GM12878 (cell line): ENCODE data around the gene GPRASP3. TPM values are rescaled to one million over a fixed set of nuclear protein-coding genes. Genes with fewer than 3 reads are reported as not detected.

Experiments used
- ATAC-seq: fragments of 200-7000 bp; cut with Tn5 transposase; 3 replicates; pipeline ENCODE4 v1.9.1; 2020; ENCODE audit warnings: mild to moderate bottlenecking, moderate library complexity
- BruUV-seq: library from RNA; stranded (reverse); fragments of 400-500 nt; replicated peaks from 2 replicates; lab custom pipeline; 2021; lab: Mats Ljungman, UMichigan
- CTCF ChIA-PET: fragments of 300-600 bp; sonication (Branson Sonifier 250); formaldehyde crosslinking; extraction: SDS; loops from one replicate; lab custom pipeline; 2021; ENCODE audit warnings: inconsistent platforms; lab: Yijun Ruan, JAX
- POLR2A ChIA-PET: fragments of 350-600 bp; formaldehyde crosslinking; extraction: SDS; loops from one replicate; lab custom pipeline; 2021; ENCODE audit warnings: inconsistent platforms; lab: Charles Lee
- RAD21 ChIA-PET: fragments of 300-600 bp; sonication (Branson Sonifier 250); formaldehyde crosslinking; loops from one replicate; lab custom pipeline; 2023; ENCODE audit warnings: antibody characterized with exemption; ENCODE audit not compliant: unreplicated experiment; lab: Charles Lee
- SMC1A ChIA-PET: fragments of 300-600 bp; sonication (Branson Sonifier 250); formaldehyde crosslinking; loops from one replicate; lab custom pipeline; 2023; ENCODE audit not compliant: unreplicated experiment, uncharacterized antibody; lab: Charles Lee
- DNase-seq: peaks from one replicate; pipeline ENCODE4 v3.0.0-alpha.2; 2011; ENCODE audit warnings: low read depth, low spot score
- FAIRE-seq: peaks from 3 replicates; lab custom pipeline; 2011; peaks lifted over from hg19 to GRCh38; lab: Jason Lieb, UNC
- H2AFZ ChIP-seq: 2 replicates; pipeline ENCODE4 v1.6.0; 2011; ENCODE audit warnings: low read depth, low read length, control low read depth; ENCODE audit not compliant: control insufficient read depth
- H3K27ac ChIP-seq: 2 replicates; pipeline ENCODE4 v1.5.1; 2011; ENCODE audit warnings: control low read depth; ENCODE audit not compliant: control insufficient read depth, insufficient read depth
- H3K27me3 ChIP-seq, 2 experiments: replicated peaks in 1 of 2; 2 replicates each; pipeline versions ENCODE4 v1.6.0 to v1.6.1; 2011; ENCODE audit warnings: low read length in 1 of 2; ENCODE audit not compliant: control insufficient read depth in 2 of 2, insufficient read depth in 2 of 2
- H3K36me3 ChIP-seq, 2 experiments: 2 replicates each; pipeline ENCODE4 v1.5.1; 2011; ENCODE audit warnings: low read length in 1 of 2; ENCODE audit not compliant: control insufficient read depth in 2 of 2, insufficient read depth in 2 of 2
- H3K4me1 ChIP-seq: 2 replicates; pipeline ENCODE4 v1.6.1; 2011; ENCODE audit warnings: mild to moderate bottlenecking, low read length, moderate library complexity, mixed read lengths; ENCODE audit not compliant: control insufficient read depth, insufficient read depth
- H3K4me2 ChIP-seq: 2 replicates; pipeline ENCODE4 v1.6.0; 2011; ENCODE audit warnings: control low read depth; ENCODE audit not compliant: control insufficient read depth, insufficient read depth
- H3K4me3 ChIP-seq: fragments of 200-600 bp; sonication (generic); 2 replicates; pipeline ENCODE4 v1.5.1; 2016
- H3K79me2 ChIP-seq: 2 replicates; pipeline ENCODE4 v1.6.0; 2011; ENCODE audit warnings: low read length; ENCODE audit not compliant: control insufficient read depth, insufficient read depth
- H3K9ac ChIP-seq: 2 replicates; pipeline ENCODE4 v1.8.0; 2011; ENCODE audit warnings: low read length, control low read depth, mixed read lengths; ENCODE audit not compliant: control insufficient read depth, insufficient read depth
- H3K9me3 ChIP-seq: replicated peaks from 3 replicates; pipeline ENCODE4 v1.5.1; 2011; ENCODE audit warnings: mild to moderate bottlenecking, low read length; ENCODE audit not compliant: control insufficient read depth, insufficient read depth
- H4K20me1 ChIP-seq: 2 replicates; pipeline ENCODE4 v1.6.0; 2011; ENCODE audit not compliant: control insufficient read depth, insufficient read depth
- ATF2 ChIP-seq: IDR thresholded peaks from 2 replicates; pipeline ENCODE4 v1.6.1; 2012; ENCODE audit warnings: low read length, inconsistent platforms
- ATF3 ChIP-seq: IDR thresholded peaks from 2 replicates; pipeline ENCODE4 v1.6.1; 2011; ENCODE audit warnings: low read depth, mild to moderate bottlenecking, low read length, moderate library complexity, borderline replicate concordance; ENCODE audit errors: extremely low read depth
- BHLHE40 ChIP-seq, 2 experiments: fragments of 450-650 bp in 1 of 2; IDR thresholded peaks; 2 replicates each; pipeline ENCODE4 v1.6.1; 2011 to 2017; ENCODE audit warnings: low read depth in 2 of 2, borderline replicate concordance in 1 of 2, improper control_type of control experiment in 1 of 2, low read length in 1 of 2, mild to moderate bottlenecking in 1 of 2
- FOXK2 ChIP-seq: fragments of 450-650 bp; IDR thresholded peaks from 2 replicates; pipeline ENCODE4 v1.6.1; 2017; ENCODE audit warnings: mild to moderate bottlenecking, moderate library complexity
- GATAD2B ChIP-seq: fragments of 450-650 bp; conservative IDR thresholded peaks from 2 replicates; pipeline ENCODE4 v1.6.1; 2017; ENCODE audit warnings: low read depth, mild to moderate bottlenecking, moderate library complexity
- KDM1A ChIP-seq: fragments of 200-600 bp; sonication (generic); IDR thresholded peaks from 2 replicates; pipeline ENCODE4 v1.6.1; 2016; ENCODE audit warnings: borderline replicate concordance
- MTA3 ChIP-seq: IDR thresholded peaks from 2 replicates; pipeline ENCODE4 v1.6.1; 2012; ENCODE audit warnings: low read length, inconsistent platforms, borderline replicate concordance
- MYB ChIP-seq: fragments of 150-350 bp; IDR thresholded peaks from 2 replicates; pipeline ENCODE4 v1.6.1; 2014; ENCODE audit warnings: mild to moderate bottlenecking, low read depth, low read length, borderline replicate concordance
- REST ChIP-seq: IDR thresholded peaks from 2 replicates; pipeline ENCODE4 v1.6.1; 2012; ENCODE audit warnings: mild to moderate bottlenecking, low read depth, low read length
- RUNX3 ChIP-seq: IDR thresholded peaks from 2 replicates; pipeline ENCODE4 v1.6.1; 2012; ENCODE audit warnings: low read length, inconsistent platforms
- SKIL ChIP-seq: fragments of 450-650 bp; IDR thresholded peaks from 2 replicates; pipeline ENCODE4 v1.6.1; 2017; ENCODE audit warnings: mild to moderate bottlenecking, low read depth, inconsistent platforms; ENCODE audit not compliant: poor library complexity, severe bottlenecking
- SMARCA5 ChIP-seq: fragments of 450-650 bp; IDR thresholded peaks from 2 replicates; pipeline ENCODE4 v1.6.1; 2017; ENCODE audit warnings: mild to moderate bottlenecking
- SUZ12 ChIP-seq: fragments of 200-600 bp; sonication (generic); IDR thresholded peaks from one replicate; pipeline ENCODE4 v1.6.1; 2018; ENCODE audit warnings: antibody characterized with exemption, mild to moderate bottlenecking; ENCODE audit not compliant: unreplicated experiment
- TCF3 ChIP-seq: IDR thresholded peaks from 2 replicates; pipeline ENCODE4 v1.6.1; 2012; ENCODE audit warnings: low read depth, mild to moderate bottlenecking, low read length, borderline replicate concordance; ENCODE audit not compliant: insufficient read depth
- ZSCAN29 ChIP-seq: fragments of 450-650 bp; IDR thresholded peaks from 2 replicates; pipeline ENCODE4 v1.6.1; 2017; ENCODE audit warnings: mild to moderate bottlenecking, moderate library complexity
- whole genome bisulfite sequencing: methylation state at CpG from one replicate; pipeline ENCODE4 v1.1.6; 2016; ENCODE audit warnings: low lambda C conversion rate; ENCODE audit not compliant: insufficient replicate concordance, insufficient coverage; ENCODE audit errors: missing lambda C conversion rate; 5-methylcytosine and 5-hydroxymethylcytosine counted together
- in situ Hi-C: fragments of 300-500 bp; cut with MboI; formaldehyde crosslinking; loops from 9 replicates; pipeline ENCODE4 v1.14.3; 2018; ENCODE audit warnings: mixed read lengths
- intact Hi-C: fragments of 100-400 bp; cut with micrococcal nuclease; formaldehyde crosslinking; loops from one replicate; pipeline ENCODE4 v1.14.2; 2022; ENCODE audit not compliant: unreplicated experiment
- polyA plus RNA-seq, 11 experiments: library from polyadenylated mRNA; depleted of rRNA in 4 of 11; unstranded in 6 of 11; stranded (reverse) in 5 of 11; fragments of >200 nt; fragmentation: Nextera tagmentation in 4 of 11; fragmentation: Illumina TruSeq in 1 of 11; extraction: Ambion mirVana in 4 of 11; extraction: Trizol in 1 of 11; gene quantifications; 1 replicate in 1 of 11; 2 replicates in 10 of 11; pipeline versions ENCODE4 v1.2.1 to v1.2.3, GENCODE V29; 2011 to 2016; ENCODE audit warnings: inconsistent platforms in 2 of 11, missing spikeins in 2 of 11, low read depth in 1 of 11
- total RNA-seq, 4 experiments: library from RNA; depleted of rRNA in 3 of 4; stranded (reverse); fragments of >200 nt in 3 of 4; fragmentation: Illumina TruSeq in 1 of 4; extraction: Trizol in 1 of 4; gene quantifications; 2 replicates each; pipeline versions ENCODE4 v1.2.1 to v1.2.3, GENCODE V29; 2013 to 2021

Gene GPRASP3
- total and polyA plus RNA-seq, 10 of the 15 experiments (the other 5 are each of a cell fraction or from before 2014, with no cell fraction given) = 0.09 to 0.30 (median 0.14) TPM

- TF ChIP-seq SKIL (no peak), RUNX3 (no peak), FOXK2 (no peak), KDM1A (no peak), SUZ12 (no peak), SMARCA5 (no peak), TCF3 (no peak)
Observed at GRCh38 chrX:102684772-102685520, 35.6 kb upstream of the GPRASP3 start (continued).

- ATAC-seq (no peak), DNase-seq (no peak), FAIRE-seq (no peak)
- no peaks in the 10 kb centered on the region for H3K79me2 ChIP-seq
- H3K27ac ChIP-seq = no peak overlapping the region
- in situ Hi-C loops = no loop called here
- intact Hi-C loops = no loop called here
- 64% methylated on average over 3 of the region's 3 CpGs for WGBS
- ChIA-PET RAD21 (no interaction called here), POLR2A (no interaction called here), SMC1A (no interaction called here), CTCF (no interaction called here)
- TF ChIP-seq ATF2 (no peak), MTA3 (no peak), ZSCAN29 (no peak), REST (no peak), GATAD2B (no peak), BHLHE40 (IDR thresholded peaks at IDR 0.05; ENCODE audit: borderline replicate concordance in 1 of 2, low read depth in 2 of 2, low read length in 1 of 2) (no peak), MYB (no peak), ATF3 (no peak)
- no peak overlapping the region for H3K9ac ChIP-seq
- no TSS peak for BruUV-seq
- no peak overlapping the region for H3K4me3 ChIP-seq
- no peaks in the 10 kb centered on the region for H3K27me3 ChIP-seq
- H3K4me2 ChIP-seq = no peak overlapping the region
- H3K4me1 ChIP-seq = no peaks in the 10 kb centered on the region
- no peaks in the 10 kb centered on the region for H4K20me1 ChIP-seq
- no peaks in the 10 kb centered on the region for H3K9me3 ChIP-seq
- no peaks in the 10 kb centered on the region for H3K36me3 ChIP-seq
- no peak overlapping the region for H2AFZ ChIP-seq
Observed at GRCh38 chrX:102694749-102695148, 25.8 kb upstream of the GPRASP3 start.
